Heart left ventricle (tissue), 13 donors: ENCODE measurements around the gene HDHD2.

Experiments used
- CTCF ChIP-seq, 12 donors: fragments of 200-600 bp; sonication (generic) in 4 of 12; IDR thresholded peaks; one replicate each; pipeline versions ENCODE4 v1.5.0 to v1.8.0; 2018 to 2022; ENCODE audit warnings: antibody characterized with exemption in 12 of 12, mild to moderate bottlenecking in 5 of 12
- POLR2A ChIP-seq, 2 donors: fragments of 450-650 bp; IDR thresholded peaks; one replicate each; pipeline ENCODE4 v1.6.1; 2017; ENCODE audit warnings: antibody characterized with exemption in 2 of 2, mild to moderate bottlenecking in 2 of 2, moderate library complexity in 2 of 2
- donor health status: ischemic (EF 13 %, LVEDD 7.1; RV severe dilation, severe dysfunction).
- donor health status: DM: no; HTN: yes; CAD: no.
- donor health status: DM: no; HTN: no; CAD: no.
- donor health status: ischemic (EF 25% LVEDD 6.9; RV normal size, moderate dysfunction).
- donor health status: ischemic (EF 25% LVEDD 5.7; RV mildly dilated, moderate dysfunction).
- donor health status: ischemic (EF 35%, LVEDD 5.7; RV mildly dilated, moderate dysfunction).
- donor health status: nonischemic (EF 11% LVEDD 7.7; RV severe dilation, severe dysfunction).
- donor health status: DM: yes; HTN: yes; CAD: no.
- donor health status: PGD.
- donor health status: ischemic (EF 29% LVEDD 5.4; RV normal size, mild dysfunction).
- donor health status: nonischemic (EF 23%, LVEDD 6.1; RV moderate dilation, normal function).

- TF ChIP-seq CTCF (IDR thresholded peaks at IDR 0.05) = no peak
- TF ChIP-seq POLR2A (IDR thresholded peaks at IDR 0.05) = no peak
Observed at GRCh38 chr18:47175283-47175897, 25.1 kb upstream of the HDHD2 start.
